Globus pallidus (tissue), 1 donor: ENCODE data around the gene PLCB1.
"Not testable (repeated sequence)": the region's sequence is repeated elsewhere in the genome, so short reads cannot be mapped to it uniquely, and the experiment has no call there.

Experiments used
- DNase-seq: peaks from one replicate; pipeline ENCODE4 v3.0.0-alpha.2; 2015; ENCODE audit warnings: low spot score

Gene PLCB1

DNA sequence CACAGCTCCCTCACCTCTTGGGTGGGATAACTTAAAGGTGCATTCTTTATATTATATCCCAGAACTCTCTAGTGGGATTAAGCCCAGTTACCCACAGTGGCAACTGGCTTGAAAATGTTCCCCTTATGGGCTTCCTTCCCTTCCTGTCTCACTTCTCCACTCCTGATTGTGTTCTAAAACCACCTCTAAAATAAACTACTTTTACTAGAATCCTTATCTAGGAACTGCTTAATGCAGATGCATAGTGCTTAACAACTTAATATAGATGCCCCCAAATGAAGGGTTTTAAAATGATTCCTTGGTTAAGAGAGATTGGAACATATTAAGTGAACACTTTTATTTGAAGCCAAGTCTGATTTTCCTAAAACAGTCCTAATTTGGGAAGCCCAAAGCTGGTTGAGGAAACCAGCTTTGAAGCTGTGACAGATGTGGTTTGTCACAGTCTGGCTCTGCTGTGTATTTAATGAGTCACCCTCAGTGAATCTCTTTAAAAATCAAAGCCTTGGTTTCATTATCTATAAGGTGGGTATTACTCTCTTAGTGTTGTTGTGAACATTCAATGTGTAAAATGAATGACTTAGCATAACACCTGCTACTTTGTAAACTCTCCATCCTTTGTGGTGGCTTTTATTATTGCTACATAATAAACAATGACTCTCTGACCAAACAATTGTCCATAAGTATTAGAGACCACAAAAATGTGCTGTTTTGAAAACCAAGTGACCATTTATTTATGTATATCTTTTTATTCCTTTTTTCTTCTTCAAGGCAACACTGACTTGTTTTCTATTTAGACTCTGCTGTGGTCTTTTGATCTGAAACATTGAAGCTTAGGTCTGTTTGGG lies 24.4 kb downstream of the PLCB1 start:
- no peak for DNase-seq

DNA sequence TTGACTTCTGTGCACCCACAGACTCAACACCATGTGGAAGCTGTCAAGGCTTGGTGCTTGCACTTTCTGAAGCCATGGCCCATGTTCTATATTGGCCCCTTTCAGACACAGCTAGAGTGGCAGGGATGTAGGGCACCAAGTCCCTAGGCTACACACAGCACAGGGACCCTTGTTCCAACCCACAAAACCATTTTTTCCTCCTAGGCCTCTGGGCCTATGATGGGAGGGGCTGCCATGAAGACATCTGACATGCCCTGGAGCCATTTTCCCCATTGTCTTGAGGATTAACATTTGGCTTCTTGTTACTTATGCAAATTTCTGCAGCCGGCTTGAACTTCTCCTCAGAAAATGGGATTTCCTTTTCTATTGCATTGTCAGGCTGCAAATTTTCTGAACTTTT lies 27.2 kb downstream of the PLCB1 start:
- not testable (repeated sequence) for DNase-seq

DNA sequence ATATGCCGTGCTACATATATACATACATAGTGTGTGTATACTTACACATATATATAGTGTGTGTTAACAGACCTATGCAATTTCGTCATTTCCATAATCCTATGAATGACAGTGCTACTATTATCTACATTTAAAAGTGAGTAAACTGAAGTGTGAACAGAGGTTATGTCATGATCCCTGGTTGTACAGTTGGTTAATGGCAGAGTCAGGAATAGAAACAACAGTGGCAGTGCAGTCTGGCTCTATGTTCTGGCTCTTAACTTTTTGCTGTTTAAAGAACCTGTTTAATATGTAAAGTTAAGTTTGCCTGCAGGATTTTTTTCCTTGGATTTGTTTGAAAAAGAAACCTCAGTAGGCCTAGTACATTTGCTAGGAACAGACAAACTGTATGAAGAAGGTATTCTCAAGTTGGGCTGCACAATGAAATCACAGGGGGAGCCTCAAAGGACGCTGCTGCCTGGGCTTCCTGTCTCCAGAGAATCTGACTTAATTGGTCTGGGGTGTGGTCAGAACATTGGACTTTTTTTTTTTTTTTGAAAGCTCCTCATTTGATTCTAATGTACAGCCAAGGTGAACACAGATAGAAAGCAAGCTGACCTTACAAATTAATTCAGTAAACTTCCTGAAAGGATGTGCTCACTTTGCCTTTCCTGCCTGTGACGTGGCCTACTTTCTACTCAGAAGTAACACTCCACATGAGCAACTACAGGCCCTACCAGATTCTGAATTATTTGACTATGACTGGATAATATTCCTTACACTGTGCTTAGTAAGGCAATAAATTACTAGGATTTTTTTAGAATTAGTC lies 29.4 kb downstream of the PLCB1 start:
- DNase-seq, result no peak

DNA sequence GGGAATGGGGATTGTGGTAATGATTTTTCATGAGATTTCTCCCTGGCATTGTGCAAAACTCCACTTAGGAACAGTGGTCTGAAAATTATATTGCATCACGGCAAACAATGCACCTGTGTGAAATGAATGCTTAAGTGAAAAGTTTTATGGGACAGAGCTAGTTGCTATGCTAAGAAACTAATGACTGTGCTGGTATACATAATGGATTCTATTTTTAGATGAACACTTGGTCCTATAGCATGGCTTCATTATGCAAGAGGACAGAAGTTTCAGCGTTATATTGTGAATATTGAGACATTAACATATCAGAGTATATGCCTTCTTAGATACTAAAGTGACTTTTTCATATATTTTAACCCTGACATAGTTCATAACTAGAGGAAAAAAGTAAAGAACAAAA lies 30.5 kb downstream of the PLCB1 start:
- DNase-seq, result no peak

DNA sequence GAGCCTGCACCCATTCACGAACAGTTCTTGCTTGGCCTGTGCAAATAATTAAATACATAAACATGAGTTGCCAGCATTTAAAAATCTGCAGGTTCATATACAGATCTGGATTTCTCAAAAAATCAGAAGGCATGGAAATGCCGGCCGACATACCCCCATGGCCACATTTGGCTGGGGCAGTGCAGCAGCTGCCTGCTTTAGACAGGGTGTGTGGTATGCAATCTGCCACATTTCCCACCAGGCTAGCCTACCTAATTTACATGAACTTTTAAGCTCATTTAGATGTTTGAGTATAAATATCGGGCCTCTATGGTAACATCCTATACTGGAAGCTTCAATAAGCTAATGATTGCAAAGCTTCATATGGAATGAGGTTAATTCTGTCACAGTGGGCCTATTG lies 31.5 kb downstream of the PLCB1 start:
- DNase-seq, result no peak

DNA sequence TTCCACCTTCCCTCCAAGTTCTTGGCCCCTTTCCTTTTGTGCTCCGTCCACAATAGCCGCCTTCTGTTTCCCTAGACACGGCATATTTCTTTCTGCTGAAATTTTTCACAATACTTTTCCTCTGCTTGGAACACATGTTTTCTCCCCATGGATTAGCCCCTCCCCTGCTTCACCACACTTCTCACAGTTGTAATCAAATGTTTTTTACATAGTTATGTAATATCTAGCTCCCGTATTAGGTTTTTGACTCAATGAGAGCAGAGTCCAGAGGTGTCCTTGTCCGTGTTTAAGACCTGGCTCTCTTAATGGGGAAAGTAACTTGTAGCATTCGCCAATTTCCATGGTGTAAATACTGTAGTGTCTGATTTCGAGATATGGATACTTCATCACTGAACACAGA lies 34.7 kb downstream of the PLCB1 start:
- DNase-seq, result no peak

DNA sequence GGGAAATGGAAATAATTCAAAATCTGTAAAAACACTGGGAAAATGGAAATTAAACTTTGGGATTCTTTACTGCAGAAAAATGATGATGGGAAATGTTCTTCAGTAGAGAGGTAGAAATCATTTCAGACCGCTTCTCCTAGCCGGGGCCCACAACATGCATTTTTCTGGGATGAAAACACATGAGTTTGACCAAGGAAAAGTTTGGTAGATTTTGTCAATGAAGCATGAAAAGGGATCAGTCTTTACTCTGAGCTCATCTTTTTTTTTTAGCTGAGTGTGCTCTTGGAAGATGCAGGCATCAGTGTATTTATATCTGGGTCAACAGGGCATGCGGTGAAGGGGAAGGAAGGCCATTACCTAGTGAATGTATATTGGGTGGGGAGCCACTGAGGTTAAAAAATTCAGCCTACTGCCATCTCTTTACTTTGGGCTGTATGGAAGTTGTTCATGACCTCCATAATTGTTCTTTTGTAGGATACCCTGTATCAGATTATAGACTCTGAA lies 36.8 kb downstream of the PLCB1 start:
- DNase-seq, result no peak

DNA sequence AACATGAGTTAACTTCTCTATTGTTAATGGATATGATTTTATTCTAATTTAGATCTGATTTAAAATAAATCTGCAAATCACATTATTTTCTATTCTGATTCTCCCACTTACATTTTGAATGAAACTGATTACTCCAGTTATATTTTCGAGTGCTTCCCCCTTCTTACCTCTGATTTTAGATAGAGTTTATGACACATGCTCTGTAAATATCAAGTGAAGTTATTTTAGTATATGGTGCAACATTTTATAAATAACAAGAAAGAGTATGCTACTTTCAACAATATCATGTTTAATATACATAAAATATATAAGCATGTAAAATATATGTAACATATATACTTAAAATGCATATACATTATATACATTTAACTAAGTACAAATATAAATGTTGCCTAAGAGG lies 38.9 kb downstream of the PLCB1 start:
- no peak for DNase-seq

DNA sequence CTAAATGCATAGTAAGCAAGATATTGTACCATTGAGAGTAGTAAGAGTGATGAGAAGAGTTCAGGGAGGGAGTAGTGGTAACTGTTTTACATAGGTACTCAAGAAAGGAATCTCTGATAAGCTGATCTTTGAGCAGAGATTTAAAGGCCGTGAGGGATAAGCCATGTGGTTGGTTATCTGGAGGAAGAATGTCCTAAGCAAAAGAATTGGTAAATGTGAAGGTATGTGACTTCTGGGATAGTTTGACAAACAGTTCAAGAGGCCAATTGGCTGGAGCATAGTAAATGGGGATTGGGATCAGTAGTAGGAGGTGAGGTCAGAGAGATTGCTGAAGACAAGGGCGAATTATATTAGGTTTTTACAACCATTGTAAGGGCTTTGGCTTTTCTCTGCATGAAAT lies 40.1 kb downstream of the PLCB1 start:
- no peak for DNase-seq

DNA sequence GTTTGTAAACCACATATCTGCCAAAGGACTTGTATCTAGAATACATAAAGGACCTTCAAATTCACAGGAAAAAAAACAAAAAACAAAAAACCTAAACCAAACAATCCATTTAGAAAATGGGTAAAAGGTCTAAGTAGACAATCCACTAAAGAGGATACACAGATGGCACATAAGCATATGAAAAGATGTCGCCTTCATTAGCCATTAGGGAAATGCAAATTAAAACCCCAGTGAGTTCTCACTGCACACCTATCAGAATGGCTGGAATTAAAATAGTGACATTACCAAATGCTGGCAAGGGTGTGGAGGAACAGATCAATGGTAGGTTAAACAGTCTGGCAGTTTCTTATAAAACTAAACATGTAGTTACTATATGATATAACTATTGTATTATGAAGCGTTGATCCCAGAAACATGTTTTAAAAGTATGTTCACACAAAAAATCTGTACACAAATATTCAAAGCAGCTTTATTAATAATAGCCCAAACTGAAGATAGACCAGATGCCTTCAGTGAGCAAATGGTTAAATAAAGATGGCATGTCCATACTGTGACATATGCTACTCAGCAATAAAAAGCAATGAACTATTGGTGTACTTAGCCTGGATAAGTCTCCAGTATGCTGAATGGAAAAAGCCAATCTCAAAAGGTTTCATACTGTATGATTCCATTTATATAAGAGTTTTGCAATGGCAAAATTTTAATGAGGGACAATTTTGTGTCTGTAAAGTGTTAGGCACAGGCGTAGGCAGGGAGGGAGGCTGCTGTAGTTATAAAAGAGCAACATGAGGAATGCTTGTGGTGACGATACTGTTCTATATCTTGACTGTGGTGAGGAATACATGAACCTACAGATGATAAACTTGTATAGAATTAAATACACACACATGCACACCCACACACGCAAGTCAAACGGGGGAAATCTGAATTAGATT lies 43.9 kb downstream of the PLCB1 start:
- no peak for DNase-seq

DNA sequence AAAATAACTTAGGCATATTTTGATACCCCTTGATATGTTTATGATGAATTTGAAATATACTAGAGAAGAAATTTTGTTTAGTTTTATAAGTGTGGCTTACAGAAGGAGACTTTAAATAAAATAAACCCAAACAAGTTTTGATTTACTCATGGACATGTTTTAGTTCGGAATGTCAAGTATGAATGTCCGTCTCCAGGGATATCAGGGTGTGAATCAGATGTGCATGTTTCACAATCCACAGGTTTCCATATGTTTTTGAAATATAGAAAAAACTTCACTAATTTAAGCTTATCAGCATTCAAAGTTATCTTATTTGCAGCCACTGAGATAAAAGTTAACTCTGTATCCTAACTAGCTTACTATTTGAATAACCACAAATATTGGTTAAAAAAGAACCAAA lies 51.5 kb downstream of the PLCB1 start:
- DNase-seq, result no peak

DNA sequence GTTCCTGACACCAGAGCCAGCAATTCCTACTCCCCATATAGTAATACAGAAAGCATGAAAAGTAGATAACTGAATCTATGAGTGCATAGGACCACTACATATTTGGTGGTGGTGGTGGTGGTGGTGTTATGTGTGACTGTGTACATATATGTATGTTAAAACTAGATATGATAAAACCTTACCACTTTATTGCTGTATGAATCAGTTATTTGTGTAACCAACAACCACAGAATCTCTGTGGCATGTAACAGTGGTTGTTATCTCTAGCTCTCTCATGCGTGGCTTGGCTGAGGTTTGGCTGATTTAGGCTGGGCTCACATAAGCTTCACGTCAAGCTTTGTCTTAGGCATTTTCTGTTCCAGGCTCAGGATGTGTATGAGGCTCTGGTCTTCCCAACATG lies 55.7 kb downstream of the PLCB1 start:
- DNase-seq, result no peak

DNA sequence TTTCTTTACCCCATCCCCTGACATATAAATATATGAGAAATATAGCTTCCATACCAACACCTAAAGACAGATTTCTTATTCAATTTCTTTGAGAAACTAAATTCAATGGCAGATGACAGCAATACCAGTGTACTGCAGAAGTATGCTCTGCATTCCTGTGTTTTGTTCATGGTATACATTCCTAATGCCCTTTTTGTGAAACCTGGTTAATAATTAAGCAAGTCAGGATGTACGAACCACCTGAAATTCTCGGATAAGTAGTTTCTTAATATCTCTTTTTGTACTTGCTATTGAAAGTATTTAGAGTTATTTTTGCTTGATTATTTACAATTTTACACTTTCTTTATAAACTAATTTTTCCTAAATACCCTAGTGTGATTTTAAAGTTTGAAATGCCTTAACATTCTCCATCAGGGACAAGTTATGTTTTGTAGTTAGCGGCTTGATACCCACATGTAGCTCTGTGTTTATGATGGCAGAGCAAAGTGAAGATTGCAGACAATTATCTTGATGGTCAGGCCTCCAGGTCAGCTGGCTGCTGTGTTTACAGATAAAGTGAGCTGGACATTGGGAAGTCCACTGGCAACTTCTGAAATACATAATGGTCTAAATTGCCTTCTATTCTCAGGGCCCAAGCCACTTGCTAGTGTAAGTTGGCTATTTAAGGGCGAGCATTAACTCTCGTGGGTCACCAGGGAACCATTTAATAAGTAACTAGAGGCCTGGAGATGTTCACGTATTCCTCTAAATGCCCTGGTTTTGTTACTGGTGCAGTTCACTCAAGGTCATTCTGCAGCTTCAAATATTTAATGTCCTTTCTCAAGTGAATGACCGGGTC lies 58.2 kb downstream of the PLCB1 start:
- DNase-seq, result no peak

DNA sequence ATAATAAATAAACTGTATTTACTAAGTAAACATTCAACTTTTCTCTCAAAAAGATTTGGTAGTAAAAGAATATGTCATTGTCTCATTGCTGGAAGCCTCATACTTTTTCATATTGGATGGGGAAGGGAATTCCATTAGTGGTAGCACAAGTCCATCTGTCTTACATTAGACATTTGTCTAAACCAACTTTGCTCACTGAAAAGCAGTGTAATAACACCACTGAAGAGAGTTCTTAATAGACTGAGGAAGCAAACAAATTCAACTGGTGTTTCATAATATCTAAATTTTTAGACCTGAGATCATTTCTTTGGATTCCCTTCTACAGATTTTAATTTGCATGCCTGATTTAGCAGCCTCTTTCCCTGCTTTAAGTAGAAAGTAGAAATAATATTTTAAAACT lies 62.7 kb downstream of the PLCB1 start:
- no peak for DNase-seq

DNA sequence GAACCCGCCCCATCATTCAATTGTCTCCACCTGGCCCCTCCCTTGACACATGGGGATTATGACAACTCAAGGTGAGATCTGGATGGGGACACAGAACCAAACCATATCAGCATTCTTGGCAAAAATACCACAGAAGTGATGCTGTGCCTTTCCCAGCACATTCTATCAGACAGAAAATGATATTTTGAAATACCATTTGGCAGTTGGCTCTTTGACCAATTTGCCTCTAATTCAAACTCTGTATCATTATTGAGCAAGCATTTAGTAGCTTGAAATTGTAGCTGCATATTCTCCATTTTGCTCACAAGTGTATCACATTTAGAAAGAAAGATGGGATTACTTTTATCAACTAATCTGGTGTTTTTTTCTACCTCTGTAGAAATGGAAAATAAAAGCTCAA lies 64.0 kb downstream of the PLCB1 start:
- DNase-seq, result no peak

DNA sequence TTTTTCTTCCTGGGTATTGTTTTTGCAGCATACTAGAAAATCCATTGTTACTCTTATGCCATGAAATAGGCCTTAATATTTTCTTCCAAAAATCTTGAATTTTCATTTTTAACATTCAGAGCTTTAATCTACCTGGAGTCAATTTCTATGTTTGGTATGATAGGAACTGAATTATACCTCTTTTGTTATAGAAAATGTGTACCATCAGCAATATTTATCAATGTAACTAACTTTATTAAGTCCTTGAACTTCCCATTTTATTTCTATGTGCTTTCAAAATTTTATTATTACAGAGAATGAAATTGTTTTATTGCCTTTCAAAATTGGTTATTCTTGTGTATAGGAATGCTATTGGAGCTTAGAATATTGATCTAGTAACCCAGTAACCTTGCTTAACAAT lies 68.2 kb downstream of the PLCB1 start:
- no peak for DNase-seq

DNA sequence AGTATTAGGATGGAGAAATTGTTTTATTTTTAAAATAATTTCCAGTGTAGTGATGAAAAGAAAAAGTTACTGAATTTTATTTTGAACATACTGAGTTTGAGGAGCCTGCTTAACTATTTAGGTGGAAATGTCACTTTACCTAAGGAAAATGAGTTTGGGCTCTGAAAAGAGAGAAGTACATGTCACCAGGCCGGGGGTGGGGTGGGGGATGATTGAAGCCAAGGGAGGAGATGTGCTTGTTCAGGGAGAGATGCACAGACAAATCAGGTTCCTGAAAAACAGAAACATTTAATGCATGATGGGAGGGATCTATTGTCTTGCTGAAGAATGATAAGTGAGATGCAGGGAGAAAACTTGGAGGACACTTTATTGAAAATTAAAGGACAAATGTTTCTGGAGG lies 71.3 kb downstream of the PLCB1 start:
- no peak for DNase-seq

DNA sequence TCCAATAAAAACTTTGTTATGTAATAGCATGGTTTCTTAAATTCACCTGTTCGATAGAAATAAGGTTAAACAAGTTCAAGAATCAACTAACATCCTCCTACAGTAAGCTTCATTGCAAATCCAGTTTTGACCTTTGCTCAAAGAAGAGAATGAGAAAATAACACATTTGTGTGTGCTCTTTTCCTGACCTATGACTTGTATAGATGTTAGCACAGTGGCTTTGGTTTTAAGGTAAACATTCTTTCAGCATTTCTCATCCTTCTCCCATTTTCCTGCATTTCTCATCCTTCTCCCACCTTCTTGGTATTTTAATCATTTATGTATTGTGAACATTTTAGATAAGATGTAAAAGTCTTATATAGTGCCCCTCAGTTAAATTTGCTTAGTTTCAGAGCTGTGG lies 73.9 kb downstream of the PLCB1 start:
- DNase-seq, result no peak

DNA sequence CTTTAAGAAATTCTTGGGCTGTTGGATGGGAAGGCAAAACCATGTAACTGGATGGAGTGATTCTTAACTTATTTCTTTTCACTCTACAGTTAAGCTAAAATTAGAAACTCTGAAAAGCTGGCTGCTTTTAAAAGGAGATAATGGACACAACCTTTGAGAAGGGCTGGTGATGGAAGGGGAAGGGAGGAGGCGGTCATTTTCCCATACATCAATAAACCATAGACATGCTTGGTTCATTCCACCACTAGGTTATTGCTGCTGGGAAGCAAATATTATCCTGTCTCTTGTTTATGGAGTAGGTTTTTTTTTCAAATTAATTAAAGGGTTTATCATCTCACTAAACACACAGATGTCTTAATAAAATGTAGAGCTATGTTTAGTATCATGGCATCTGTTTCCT lies 76.2 kb downstream of the PLCB1 start:
- no peak for DNase-seq

DNA sequence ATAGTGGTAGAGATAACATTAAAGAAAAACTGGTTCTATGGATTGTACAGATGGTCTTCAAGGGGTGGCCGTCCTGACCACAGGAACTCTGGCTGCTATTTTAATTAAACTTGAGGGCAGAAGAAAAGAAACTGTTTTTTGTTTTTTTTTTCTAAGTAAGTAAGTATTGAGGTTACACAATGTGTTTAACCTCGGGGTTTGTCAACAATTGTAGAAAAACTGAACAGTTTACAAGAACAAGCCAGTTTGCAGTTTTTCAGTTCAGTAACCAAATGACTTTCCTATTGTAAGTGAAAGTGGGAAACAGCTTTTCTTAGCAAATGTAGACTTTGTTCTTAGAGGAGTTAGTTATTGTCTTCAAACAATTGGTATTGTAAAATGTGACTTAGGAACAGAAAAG lies 77.0 kb downstream of the PLCB1 start:
- no peak for DNase-seq

DNA sequence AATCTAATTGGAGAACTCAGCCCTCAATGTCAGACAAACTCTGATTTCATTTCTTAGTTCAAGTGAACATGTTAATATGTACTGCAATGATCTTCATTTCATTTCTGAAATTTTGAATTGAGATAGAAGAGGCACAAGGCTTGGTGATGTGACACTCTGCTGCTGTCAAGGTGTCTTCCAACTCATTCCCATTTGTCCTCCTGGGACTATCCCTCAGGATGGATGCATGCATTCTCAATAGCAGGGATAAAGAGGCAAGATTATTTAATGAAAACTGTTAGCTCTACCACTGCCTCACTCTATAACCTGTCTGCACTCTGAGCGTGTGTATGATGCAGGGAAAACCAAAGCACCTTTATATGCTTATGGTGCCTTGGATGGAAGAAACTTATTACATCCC lies 78.7 kb downstream of the PLCB1 start:
- no peak for DNase-seq
